ENCODE results near the gene TDRD6. TPM values are rescaled to one million over a fixed set of nuclear protein-coding genes. Genes with fewer than 3 reads are reported as not detected.
A peak's percentile ranks its signal among the peaks of the same experiment; 100 is the strongest.

Gene TDRD6
- total RNA-seq, 1 donor from 2014 or later = 0.02 TPM

GRCh38 chr6:46704562-46704961 is 16.9 kb downstream of the TDRD6 start:
- no peaks in the 10 kb centered on the region for H3K9me3 Mint-ChIP-seq (ENCODE audit: unreplicated experiment)
- peaks cover 7% of the 10 kb centered on the region for H3K27me3 Mint-ChIP-seq (ENCODE audit: low read depth, unreplicated experiment)
- no peak overlapping the region for H2AFZ ChIP-seq (ENCODE audit: low read depth, low read length)
- H3K36me3 Mint-ChIP-seq (ENCODE audit: low read depth, unreplicated experiment) = no peaks in the 10 kb centered on the region
- TF ChIP-seq EZH2 (IDR thresholded peaks at IDR 0.05; ENCODE audit: insufficient read depth, low read length) (no peak), CTCF (IDR thresholded peaks at IDR 0.05; ENCODE audit: insufficient read depth, low read depth, low read length) (peak; percentile 16)
- no peak overlapping the region for H3K27ac Mint-ChIP-seq (ENCODE audit: unreplicated experiment)
- H3K9ac ChIP-seq (ENCODE audit: low read length) = no peak overlapping the region
- peaks cover 5% of the 10 kb centered on the region for H3K4me1 Mint-ChIP-seq (ENCODE audit: low read depth, unreplicated experiment)
- no peaks in the 10 kb centered on the region for H4K20me1 ChIP-seq (ENCODE audit: insufficient read depth, low read length)
- H3K9me3 ChIP-seq (ENCODE audit: insufficient read depth, low read depth, low read length) = no peaks in the 10 kb centered on the region
- H3K27ac ChIP-seq (ENCODE audit: low read depth, low read length) = no peak overlapping the region
- no peak overlapping the region for H3K4me2 ChIP-seq (ENCODE audit: low read length)
- DNase-seq (ENCODE audit: low read depth) (peak; percentile 18), FAIRE-seq (no peak)
- H3K27me3 ChIP-seq (ENCODE audit: insufficient read depth, low read length) = peaks cover 5% of the 10 kb centered on the region
- no peaks in the 10 kb centered on the region for H3K79me2 ChIP-seq (ENCODE audit: insufficient read depth, low read length)
- no peaks in the 10 kb centered on the region for H3K4me1 ChIP-seq (ENCODE audit: insufficient read depth, low read length)
- H3K4me3 ChIP-seq (ENCODE audit: insufficient read depth, low read depth, low read length) = no peak overlapping the region
- no peaks in the 10 kb centered on the region for H3K36me3 ChIP-seq (ENCODE audit: insufficient read depth, low read length)
- no peak overlapping the region for H3K4me3 Mint-ChIP-seq (ENCODE audit: unreplicated experiment)

GRCh38 chr6:46706464-46706863 is 18.8 kb downstream of the TDRD6 start:
- H3K4me1 Mint-ChIP-seq (ENCODE audit: low read depth, unreplicated experiment) = peaks cover 5% of the 10 kb centered on the region
- H3K36me3 Mint-ChIP-seq (ENCODE audit: low read depth, unreplicated experiment) = no peaks in the 10 kb centered on the region
- Histone ChIP-seq H3K4me3 (ENCODE audit: insufficient read depth, low read depth, low read length) (no peak overlapping the region), H2AFZ (ENCODE audit: low read depth, low read length) (no peak overlapping the region), H3K27me3 (ENCODE audit: insufficient read depth, low read length) (peaks cover 5% of the 10 kb centered on the region), H3K4me2 (ENCODE audit: low read length) (no peak overlapping the region), H3K9me3 (ENCODE audit: insufficient read depth, low read depth, low read length) (no peaks in the 10 kb centered on the region), H3K9ac (ENCODE audit: low read length) (no peak overlapping the region), H3K36me3 (ENCODE audit: insufficient read depth, low read length) (no peaks in the 10 kb centered on the region), H4K20me1 (ENCODE audit: insufficient read depth, low read length) (no peaks in the 10 kb centered on the region), H3K27ac (ENCODE audit: low read depth, low read length) (no peak overlapping the region), H3K4me1 (ENCODE audit: insufficient read depth, low read length) (no peaks in the 10 kb centered on the region), H3K79me2 (ENCODE audit: insufficient read depth, low read length) (no peaks in the 10 kb centered on the region)
- H3K27me3 Mint-ChIP-seq (ENCODE audit: low read depth, unreplicated experiment) = peaks cover 7% of the 10 kb centered on the region
- H3K4me3 Mint-ChIP-seq (ENCODE audit: unreplicated experiment) = no peak overlapping the region
- no peak for DNase-seq (ENCODE audit: low read depth)
- no peak for FAIRE-seq
- H3K27ac Mint-ChIP-seq (ENCODE audit: unreplicated experiment) = no peak overlapping the region
- TF ChIP-seq EZH2 (IDR thresholded peaks at IDR 0.05; ENCODE audit: insufficient read depth, low read length) (no peak), CTCF (IDR thresholded peaks at IDR 0.05; ENCODE audit: insufficient read depth, low read depth, low read length) (no peak)
- H3K9me3 Mint-ChIP-seq (ENCODE audit: unreplicated experiment) = no peaks in the 10 kb centered on the region

- Histone ChIP-seq H3K4me3 (ENCODE audit: insufficient read depth, low read depth, low read length) (no peak overlapping the region), H2AFZ (ENCODE audit: low read depth, low read length) (no peak overlapping the region), H3K9me3 (ENCODE audit: insufficient read depth, low read depth, low read length) (no peaks in the 10 kb centered on the region), H3K79me2 (ENCODE audit: insufficient read depth, low read length) (no peaks in the 10 kb centered on the region), H3K9ac (ENCODE audit: low read length) (no peak overlapping the region), H4K20me1 (ENCODE audit: insufficient read depth, low read length) (no peaks in the 10 kb centered on the region), H3K27me3 (ENCODE audit: insufficient read depth, low read length) (no peaks in the 10 kb centered on the region), H3K36me3 (ENCODE audit: insufficient read depth, low read length) (no peaks in the 10 kb centered on the region), H3K27ac (ENCODE audit: low read depth, low read length) (no peak overlapping the region), H3K4me2 (ENCODE audit: low read length) (no peak overlapping the region), H3K4me1 (ENCODE audit: insufficient read depth, low read length) (no peaks in the 10 kb centered on the region)
- Mint-ChIP-seq H3K27ac (ENCODE audit: unreplicated experiment) (no peak overlapping the region), H3K27me3 (ENCODE audit: low read depth, unreplicated experiment) (no peaks in the 10 kb centered on the region), H3K4me3 (ENCODE audit: unreplicated experiment) (no peak overlapping the region), H3K36me3 (ENCODE audit: low read depth, unreplicated experiment) (no peaks in the 10 kb centered on the region), H3K9me3 (ENCODE audit: unreplicated experiment) (no peaks in the 10 kb centered on the region), H3K4me1 (ENCODE audit: low read depth, unreplicated experiment) (peaks cover 8% of the 10 kb centered on the region)
- FAIRE-seq (no peak), DNase-seq (ENCODE audit: low read depth) (no peak)
- TF ChIP-seq EZH2 (IDR thresholded peaks at IDR 0.05; ENCODE audit: insufficient read depth, low read length) = no peak
- no peak for TF ChIP-seq CTCF (IDR thresholded peaks at IDR 0.05; ENCODE audit: insufficient read depth, low read depth, low read length)
Observed at GRCh38 chr6:46711491-46711890, 23.8 kb downstream of the TDRD6 start.
